Measurements from ENCODE around the gene GPR148.
"Not testable (repeated sequence)": the region's sequence is repeated elsewhere in the genome, so short reads cannot be mapped to it uniquely, and the experiment has no call there.

Gene GPR148, protein sequence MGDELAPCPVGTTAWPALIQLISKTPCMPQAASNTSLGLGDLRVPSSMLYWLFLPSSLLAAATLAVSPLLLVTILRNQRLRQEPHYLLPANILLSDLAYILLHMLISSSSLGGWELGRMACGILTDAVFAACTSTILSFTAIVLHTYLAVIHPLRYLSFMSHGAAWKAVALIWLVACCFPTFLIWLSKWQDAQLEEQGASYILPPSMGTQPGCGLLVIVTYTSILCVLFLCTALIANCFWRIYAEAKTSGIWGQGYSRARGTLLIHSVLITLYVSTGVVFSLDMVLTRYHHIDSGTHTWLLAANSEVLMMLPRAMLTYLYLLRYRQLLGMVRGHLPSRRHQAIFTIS

DNA sequence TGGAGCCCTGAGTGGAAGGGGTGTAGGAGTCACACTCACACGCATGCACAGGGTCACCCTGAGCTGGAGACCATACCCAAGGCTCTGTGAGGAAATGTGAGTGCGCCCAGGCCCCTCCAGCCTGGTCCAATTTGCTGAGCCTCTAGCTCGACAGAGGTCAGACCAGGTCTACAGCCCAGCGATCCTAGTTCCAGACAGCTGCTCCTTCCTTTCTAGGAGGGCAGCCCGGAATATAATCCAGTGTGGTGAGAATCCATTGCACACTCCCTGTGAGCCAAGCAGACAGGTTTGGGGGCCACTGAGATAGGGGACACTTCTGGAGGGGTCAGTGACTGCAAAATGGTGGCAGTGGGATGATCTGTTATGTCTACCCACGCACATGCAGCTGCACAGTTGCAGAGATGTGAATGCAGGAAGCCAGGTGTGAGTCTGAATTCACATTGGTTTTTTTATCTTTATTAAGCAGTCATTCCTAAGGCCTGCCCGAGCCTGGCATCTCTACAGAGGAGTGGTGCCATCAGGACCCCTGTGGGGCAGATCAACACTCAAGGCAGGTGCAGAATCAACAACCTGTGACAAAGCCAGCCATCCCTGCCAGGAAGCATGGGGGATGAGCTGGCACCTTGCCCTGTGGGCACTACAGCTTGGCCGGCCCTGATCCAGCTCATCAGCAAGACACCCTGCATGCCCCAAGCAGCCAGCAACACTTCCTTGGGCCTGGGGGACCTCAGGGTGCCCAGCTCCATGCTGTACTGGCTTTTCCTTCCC lies at the start of gene GPR148:
GPR148 (plus strand) TSS at position 522 of the 768 bp plus-strand sequence; CDS start at position 604, 82 bp downstream.
- Histone ChIP-seq H3K4me3 (peak within 1 kb of the TSS; percentile 58 to 66), H3K36me3 (no peaks in the 10 kb centered on the region), H3K27ac (peak within 1 kb of the TSS; percentile 64 to 82), H3K27me3 (no peaks in the 10 kb centered on the region), H3K9me3 (no peaks in the 10 kb centered on the region), H3K4me1 (peaks cover 0 to 22% (median 16%) of the 10 kb centered on the region in 4 donors)
- DNase-seq = no peak
- TF ChIP-seq, protein P1, sequence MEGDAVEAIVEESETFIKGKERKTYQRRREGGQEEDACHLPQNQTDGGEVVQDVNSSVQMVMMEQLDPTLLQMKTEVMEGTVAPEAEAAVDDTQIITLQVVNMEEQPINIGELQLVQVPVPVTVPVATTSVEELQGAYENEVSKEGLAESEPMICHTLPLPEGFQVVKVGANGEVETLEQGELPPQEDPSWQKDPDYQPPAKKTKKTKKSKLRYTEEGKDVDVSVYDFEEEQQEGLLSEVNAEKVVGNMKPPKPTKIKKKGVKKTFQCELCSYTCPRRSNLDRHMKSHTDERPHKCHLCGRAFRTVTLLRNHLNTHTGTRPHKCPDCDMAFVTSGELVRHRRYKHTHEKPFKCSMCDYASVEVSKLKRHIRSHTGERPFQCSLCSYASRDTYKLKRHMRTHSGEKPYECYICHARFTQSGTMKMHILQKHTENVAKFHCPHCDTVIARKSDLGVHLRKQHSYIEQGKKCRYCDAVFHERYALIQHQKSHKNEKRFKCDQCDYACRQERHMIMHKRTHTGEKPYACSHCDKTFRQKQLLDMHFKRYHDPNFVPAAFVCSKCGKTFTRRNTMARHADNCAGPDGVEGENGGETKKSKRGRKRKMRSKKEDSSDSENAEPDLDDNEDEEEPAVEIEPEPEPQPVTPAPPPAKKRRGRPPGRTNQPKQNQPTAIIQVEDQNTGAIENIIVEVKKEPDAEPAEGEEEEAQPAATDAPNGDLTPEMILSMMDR (IDR thresholded peaks at IDR 0.05) = no peak
- intact Hi-C loops (cut with DNase I; ENCODE audit: low total_unique reads) = no loop called here

- H3K4me1 ChIP-seq; H3K27me3 ChIP-seq; H3K9me3 ChIP-seq; H3K27ac ChIP-seq; H3K36me3 ChIP-seq; DNase-seq; intact Hi-C loops (cut with DNase I; ENCODE audit: low total_unique reads); H3K4me3 ChIP-seq: not testable (repeated sequence)
Measured at GRCh38 chr2:130692041-130692770, 36.7 kb upstream of the GPR148 start.

DNA sequence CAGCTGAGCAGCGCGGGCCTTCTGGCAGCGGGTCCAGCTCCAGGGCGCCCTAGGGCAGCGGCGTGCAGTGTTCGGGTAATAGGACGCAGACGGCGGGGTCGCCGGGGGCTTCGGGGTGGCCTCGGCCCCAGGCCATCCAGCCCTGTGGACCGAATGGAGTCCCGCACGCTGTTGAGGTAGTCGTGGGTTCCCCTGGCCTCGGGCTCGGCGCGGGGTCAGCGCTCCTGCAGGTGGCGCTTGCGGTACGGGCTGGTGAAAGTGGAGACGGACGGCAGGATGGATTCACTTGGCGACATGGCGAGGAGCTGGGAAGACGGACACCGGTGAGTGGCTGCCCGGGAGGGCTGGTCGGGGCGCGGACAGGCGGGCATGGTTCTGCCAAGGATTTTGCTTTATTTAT lies 35.4 kb upstream of the GPR148 start:
- H3K36me3 ChIP-seq; H3K9me3 ChIP-seq; intact Hi-C loops (cut with DNase I; ENCODE audit: low total_unique reads); H3K27ac ChIP-seq; H3K27me3 ChIP-seq; DNase-seq; H3K4me1 ChIP-seq; H3K4me3 ChIP-seq: not testable (repeated sequence)

DNA sequence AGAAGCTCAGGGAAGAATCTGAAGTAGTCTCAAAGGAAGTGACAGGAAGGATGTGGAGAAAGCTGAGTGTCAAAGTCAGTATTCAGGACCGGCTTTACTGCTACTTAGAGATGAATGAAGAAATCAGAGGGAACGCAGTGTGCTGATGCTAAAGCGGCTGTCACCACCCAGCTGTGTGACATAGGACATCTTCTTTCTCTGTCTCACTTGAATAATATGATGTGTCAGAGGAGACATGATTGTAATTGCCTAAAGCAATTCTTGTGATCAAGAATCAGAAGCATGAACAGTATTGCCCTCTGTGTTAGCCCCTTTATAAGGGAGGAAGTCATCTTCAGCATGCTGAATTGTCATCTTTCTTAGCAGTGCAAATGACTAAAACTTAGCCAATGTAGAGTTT lies 25.6 kb upstream of the GPR148 start:
- intact Hi-C loops (cut with DNase I; ENCODE audit: low total_unique reads); H3K27me3 ChIP-seq; H3K27ac ChIP-seq; H3K36me3 ChIP-seq; H3K4me1 ChIP-seq; H3K4me3 ChIP-seq; DNase-seq; H3K9me3 ChIP-seq: not testable (repeated sequence)

- DNase-seq; H3K27me3 ChIP-seq; H3K4me3 ChIP-seq; H3K4me1 ChIP-seq; intact Hi-C loops (cut with DNase I; ENCODE audit: low total_unique reads); H3K27ac ChIP-seq; H3K9me3 ChIP-seq; H3K36me3 ChIP-seq: not testable (repeated sequence)
Measured at GRCh38 chr2:130714795-130715194, 14.1 kb upstream of the GPR148 start.

DNA sequence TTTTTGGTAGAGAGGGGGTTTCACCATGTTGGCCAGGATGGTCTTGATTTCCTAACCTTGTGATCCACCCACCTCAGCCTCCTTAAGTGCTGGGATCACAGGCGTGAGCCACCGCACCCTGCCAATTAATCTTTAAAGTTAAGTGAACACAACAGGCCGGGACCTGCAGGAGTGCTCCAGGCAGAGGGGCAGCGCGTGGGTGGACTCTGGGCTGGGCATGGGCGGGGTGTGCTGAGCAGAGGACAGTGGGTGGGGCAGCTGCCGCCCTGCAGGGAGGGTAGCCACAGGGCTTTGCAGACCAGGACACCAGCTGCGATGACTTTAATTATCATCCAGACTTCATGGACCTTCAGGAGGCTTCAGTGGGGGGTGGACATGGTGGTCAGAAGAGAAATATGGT lies 8.8 kb upstream of the GPR148 start:
- Histone ChIP-seq H3K36me3 (no peaks in the 10 kb centered on the region), H3K27me3 (peaks cover 0 to 10% of the 10 kb centered on the region in 2 donors), H3K4me1 (no peaks in the 10 kb centered on the region), H3K27ac (no peak overlapping the region), H3K9me3 (peaks cover 0 to 6% (median 0%) of the 10 kb centered on the region in 3 donors), H3K4me3 (no peak overlapping the region)
- no peak for DNase-seq
- intact Hi-C loops (cut with DNase I; ENCODE audit: low total_unique reads) = no loop called here
- TF ChIP-seq, protein P1 (IDR thresholded peaks at IDR 0.05) = no peak

DNA sequence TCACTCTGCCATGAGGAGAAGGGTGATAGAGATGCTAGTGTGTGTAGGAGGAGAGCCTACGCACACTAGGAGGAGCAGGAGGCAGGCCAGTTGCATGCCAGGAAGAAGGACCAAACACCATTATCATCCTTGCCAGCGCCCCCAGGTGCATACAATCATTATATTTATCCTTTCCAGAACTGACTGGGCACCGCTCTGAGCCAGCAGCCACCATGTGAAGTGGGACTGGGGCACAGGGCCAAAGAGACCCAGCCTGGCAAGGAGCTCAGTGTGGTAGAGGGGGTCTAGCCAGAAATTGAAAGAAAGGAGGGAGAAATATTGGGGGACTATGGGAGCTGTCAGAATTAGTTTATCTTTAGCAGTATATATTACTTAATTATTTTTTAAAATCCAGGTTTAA lies 8.3 kb upstream of the GPR148 start:
- Histone ChIP-seq H3K27ac (no peak overlapping the region), H3K27me3 (peaks cover 0 to 10% of the 10 kb centered on the region in 2 donors), H3K9me3 (peaks cover 0 to 6% (median 0%) of the 10 kb centered on the region in 3 donors), H3K36me3 (no peaks in the 10 kb centered on the region), H3K4me1 (no peaks in the 10 kb centered on the region), H3K4me3 (no peak overlapping the region)
- intact Hi-C loops (cut with DNase I; ENCODE audit: low total_unique reads) = no loop called here
- TF ChIP-seq, protein P1 (IDR thresholded peaks at IDR 0.05) = no peak
- no peak for DNase-seq

Data from tibial artery (tissue), 4 donors.